Endometrial microvascular endothelial cells (primary cell): ENCODE results near the gene PKDREJ. TPM values are rescaled to one million over a fixed set of nuclear protein-coding genes. Genes with fewer than 3 reads are reported as not detected.

ENCODE experiments used
- in situ Hi-C: cut with HindIII; loops from 2 replicates; pipeline ENCODE4 v1.10.0; 2017; ENCODE audit warnings: low sequenced_read_pairs, low pct_unique_long_range_greater_than_20kb; ENCODE audit errors: inconsistent ontology term
- total RNA-seq: library from RNA; depleted of rRNA; stranded (reverse); fragments of >200 nt; gene quantifications from one replicate; pipeline ENCODE4 v1.2.3, GENCODE V29; 2015; ENCODE audit errors: inconsistent ontology term

PKDREJ gene
- total RNA-seq, 1 donor from 2014 or later: not detected

GRCh38 chr22:46244771-46245170 lies 18.4 kb downstream of the PKDREJ start:
- in situ Hi-C loops: no loop called here

GRCh38 chr22:46242076-46242475 lies 21.1 kb downstream of the PKDREJ start:
- in situ Hi-C loops: no loop called here

- in situ Hi-C loops: no loop called here
These were observed 21.6 kb downstream of the PKDREJ start for GRCh38 chr22:46241396-46242007.

GRCh38 chr22:46240907-46241306 lies 22.2 kb downstream of the PKDREJ start:
- in situ Hi-C loops: no loop called here

DNA sequence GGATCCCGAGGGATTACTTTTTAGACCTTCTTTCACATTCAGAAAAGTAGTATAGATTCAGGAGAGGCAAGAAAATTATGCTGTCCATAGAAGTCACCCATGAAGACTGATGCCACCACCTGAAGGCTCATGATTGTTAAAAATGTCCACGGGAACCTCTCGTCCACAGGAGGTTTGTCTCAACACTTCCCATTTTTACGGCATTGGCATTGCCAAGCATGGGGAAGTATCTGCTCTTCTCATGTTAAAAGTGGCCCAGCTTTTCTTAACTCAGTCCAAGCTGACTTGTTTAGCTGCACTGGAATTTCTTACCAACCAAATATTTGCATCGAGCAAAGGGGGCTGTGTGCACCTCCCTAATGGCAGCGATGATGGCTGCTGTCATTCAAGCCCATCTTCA lies 22.6 kb downstream of the PKDREJ start:
- in situ Hi-C loops: no loop called here

DNA sequence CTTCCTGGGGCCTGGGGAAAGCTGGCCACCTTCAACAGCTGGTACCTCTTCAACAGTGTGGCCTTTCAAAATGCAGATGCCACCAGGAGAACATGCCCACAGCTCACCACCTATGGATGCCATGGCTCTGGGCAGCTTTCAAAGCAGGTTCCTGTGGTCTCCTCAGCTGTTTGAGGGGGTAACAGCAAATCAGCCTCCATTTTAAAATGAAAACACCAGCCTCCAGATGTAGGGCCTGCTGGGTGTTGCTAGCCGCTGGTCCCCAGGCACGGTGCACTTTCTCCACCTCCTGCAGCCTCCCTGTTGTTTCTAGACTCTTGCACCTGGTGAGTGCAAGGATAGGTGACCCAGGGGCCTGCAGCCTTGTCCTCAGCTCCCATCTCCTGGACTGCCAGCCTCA lies 23.1 kb downstream of the PKDREJ start:
- in situ Hi-C loops: no loop called here

DNA sequence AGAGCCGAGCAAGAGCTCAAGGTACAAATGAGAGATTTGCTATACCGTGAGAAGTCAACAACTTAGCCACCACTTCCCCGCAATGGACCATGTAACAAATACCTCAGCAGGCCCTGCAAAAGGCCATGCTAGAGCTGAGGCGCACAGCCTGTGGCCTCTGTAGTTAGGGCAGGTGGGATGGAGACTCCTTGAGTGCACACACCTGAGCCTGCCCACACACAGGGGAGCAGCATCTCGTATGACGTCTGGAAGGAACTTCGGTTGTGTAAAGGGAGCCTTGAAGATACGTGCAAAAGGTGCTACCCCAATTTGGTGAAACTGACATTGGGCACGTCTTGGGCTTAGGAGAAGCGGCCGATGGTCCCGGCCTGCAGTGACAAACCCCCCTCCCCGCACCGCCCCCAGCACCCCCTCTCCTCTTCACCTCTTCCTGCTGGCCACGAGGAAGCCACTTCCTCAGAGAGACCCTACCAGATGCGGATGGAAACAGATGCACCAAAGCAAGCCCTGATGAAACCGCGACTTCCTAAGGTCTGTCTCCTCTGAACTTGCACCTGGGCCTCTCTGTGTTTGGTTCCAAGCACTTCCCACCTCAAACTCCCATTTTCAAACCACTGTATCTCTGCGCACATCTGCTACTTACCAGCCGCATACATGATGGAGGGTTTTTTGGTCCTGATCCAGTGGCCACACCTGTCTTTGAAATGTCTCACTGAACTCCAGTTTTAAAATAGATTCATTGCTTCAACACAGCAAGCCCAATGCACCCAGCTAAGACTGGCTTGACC lies 23.7 kb downstream of the PKDREJ start:
- in situ Hi-C loops: no loop called here

- in situ Hi-C loops: no loop called here
These were observed 24.6 kb downstream of the PKDREJ start for GRCh38 chr22:46238541-46238940.

DNA sequence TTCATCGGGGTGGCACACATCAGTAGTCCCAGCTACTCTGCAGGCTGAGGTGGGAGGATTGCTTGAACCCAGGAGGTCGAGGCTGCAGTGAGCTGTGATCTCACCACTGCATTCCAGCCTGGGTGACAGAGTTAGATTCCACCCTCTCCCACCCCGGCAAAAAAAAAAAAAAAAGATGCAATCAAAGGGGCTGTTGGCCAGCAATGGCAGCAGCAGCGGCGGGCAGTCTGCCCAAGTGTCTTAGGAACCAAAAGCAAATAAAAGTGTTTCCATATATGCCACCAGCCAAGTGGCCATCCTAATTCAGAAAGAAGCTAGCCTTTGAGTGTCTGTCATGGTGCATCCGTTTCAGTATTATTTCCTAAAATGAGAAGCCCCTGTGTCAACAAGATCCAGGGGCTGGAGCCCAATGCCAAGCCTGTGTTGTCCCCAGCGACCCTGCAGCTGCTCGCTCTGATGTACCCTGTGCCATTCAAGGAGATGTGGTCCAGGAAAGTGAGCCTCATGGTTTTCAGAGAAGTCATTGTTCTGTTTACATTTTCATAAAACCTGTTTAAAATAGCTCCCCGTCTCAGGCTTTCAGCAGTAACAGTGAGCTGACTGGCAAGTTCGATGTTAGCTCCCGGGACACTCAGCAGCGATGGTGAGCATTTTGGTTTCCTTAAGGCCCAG lies 25.6 kb downstream of the PKDREJ start:
- in situ Hi-C loops: no loop called here

- in situ Hi-C loops: no loop called here
These were observed 28.2 kb downstream of the PKDREJ start for GRCh38 chr22:46234969-46235368.

DNA sequence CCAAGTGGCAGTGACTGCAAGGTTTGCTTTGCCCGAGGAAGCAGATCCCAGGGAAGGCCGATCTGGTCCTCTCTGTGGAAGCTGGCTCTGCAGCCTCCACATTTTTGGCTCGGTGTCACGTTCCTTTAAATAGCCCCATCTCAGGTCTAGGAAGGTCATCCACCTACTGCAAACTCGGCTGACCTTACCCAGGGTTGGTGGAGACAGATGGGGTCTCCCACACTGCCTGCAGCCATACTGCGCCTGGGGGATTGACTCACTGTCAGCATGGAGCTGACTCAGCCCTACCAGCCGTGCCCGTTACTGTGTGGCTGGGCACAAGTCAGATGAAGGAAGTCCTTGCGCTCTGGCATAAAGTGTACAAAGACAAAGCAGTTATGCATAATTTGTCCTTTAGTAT lies 29.9 kb downstream of the PKDREJ start:
- in situ Hi-C loops: no loop called here

DNA sequence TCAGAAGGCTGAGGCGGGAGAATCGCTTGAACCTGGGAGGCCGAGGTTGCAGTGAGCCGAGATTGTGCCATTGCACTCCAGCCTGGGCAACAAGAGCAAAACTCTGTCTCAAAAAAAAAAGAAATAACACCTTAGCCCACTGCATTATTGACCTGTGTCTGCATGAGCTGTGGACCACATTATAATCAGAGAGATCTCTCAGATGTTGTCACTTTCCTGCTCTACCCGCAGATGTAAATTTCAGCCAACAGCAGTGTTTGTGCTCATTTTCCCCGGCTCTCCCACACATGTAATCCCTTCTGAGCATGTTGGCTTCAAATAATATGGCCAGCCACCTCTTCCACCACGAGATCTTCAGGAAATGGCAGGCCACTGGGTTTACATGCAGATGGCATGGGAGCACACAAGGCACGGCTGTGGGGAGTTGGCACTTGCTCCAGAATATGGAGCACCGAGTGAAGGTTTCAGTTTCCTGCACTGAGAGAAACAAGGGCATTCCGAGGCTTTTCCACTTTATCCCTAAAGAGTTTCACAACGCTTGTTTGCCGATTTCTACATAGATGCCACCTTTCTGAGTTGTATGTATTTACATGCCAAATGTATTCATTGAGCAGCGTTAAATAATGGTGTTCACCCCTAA lies 32.8 kb downstream of the PKDREJ start:
- in situ Hi-C loops: no loop called here

DNA sequence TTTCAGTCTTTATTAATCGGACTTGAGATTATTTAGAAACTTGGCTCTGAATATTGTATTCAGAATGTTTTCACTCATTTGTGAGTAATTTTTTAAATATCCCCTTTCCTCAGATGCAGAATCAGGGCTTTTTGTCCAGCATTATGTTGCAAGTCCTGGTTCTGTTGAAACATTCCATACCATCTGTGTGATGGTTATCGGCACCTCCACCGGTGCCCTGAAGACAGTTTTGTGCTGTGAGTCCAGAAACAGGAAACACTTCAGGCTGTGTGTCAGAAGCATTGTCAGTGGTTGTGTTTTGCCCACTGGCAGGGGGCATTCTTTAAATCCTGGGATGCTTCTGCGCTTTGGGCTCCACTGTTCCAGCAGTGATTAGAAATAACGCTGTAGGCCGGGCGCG lies 33.4 kb downstream of the PKDREJ start:
- in situ Hi-C loops: no loop called here

DNA sequence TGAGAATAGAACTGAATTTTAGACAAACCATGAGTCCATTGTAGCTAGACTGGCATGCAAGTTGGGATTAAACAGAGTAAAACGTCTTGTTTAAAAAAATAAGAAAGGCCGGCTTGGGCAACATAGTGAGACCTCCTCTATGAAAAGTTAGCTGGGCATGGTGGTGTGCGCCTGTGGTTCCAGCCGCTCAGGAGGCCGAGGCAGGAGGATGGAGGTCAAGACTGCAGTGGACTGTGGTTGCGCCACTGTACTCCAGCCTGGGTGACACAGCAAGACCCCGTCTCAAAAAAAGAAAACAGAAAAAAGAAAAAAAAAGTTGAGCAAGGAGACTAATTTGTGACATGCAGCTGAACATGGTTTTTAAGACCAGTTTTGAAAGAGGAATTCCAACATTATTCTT lies 36.6 kb downstream of the PKDREJ start:
- in situ Hi-C loops: no loop called here

DNA sequence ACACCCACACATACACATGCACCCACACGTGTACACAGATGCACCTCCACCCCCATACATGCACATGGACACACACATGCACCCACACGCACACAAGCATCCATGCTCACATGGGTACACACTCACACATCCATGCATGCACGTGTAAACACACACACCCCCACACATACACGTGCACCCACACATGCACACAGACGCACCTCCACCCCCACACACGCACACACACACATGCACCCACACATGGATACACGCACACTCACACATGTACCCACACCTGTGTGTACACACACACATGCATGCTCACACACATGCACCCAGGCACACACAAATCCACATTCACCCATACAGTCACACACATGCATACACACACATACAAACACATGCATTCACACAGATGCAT lies 37.5 kb downstream of the PKDREJ start:
- in situ Hi-C loops: no loop called here

- in situ Hi-C loops: no loop called here
These were observed 38.2 kb downstream of the PKDREJ start for GRCh38 chr22:46224898-46225290.

DNA sequence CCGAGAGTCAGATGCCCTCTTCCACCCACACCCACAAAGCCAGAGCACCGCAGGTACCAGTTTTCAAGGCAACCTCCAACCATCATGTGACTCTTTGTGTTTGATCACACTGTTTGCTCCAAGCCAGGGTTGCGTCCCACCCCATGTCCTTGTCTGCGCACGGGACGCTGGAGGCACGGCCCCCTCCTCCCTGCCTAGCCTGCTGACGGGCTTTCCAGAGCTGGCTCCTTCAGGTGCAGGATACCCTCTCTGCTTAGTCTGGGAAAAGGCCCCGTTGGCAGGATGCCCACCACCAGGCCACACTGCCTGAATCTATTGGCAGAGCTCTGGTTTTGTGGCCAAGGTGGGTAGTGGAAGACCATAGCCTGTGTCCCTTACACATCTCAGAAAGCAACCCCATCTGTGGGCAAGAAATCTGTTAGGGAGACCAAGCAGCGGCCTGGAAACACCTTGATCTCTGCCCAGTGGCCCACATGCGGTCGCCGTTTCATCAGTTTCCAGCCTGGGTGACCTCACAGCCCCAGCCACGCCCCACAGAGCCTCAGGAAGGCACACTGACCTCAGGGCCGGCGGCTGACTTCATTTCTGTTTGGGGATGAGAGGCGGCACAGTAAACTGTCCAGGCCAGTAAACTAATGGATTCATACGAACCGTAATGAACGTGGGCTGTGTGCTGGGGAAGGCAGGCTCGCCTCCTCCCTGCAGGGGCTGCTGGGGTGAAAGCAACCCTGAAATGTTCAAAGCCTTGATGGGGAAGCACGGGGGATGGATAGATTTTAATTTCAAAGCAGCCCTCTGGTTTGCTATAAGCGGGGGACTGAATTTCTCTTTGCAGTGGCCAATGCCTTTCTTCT lies 38.9 kb downstream of the PKDREJ start:
- in situ Hi-C loops: no loop called here

- in situ Hi-C loops: no loop called here
These were observed 42.2 kb downstream of the PKDREJ start for GRCh38 chr22:46220921-46221320.

DNA sequence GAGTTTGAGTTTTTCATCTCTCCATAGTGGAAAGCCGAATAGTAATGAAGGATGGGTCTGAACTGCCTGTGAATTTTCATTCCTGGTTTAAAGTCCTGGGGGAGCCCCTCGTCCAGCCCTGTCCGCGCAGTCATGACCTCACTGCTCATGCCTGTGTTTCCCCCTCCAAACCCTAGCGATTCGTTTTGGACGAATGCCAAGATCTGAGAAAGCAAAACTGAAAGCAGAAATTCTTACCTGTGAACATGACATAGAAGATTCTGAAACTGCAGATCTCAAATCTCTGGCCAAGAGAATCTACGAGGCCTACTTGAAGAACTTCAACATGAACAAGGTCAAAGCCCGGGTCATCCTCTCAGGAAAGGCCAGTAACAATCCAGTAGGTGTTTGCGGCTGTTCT lies 43.5 kb downstream of the PKDREJ start:
- in situ Hi-C loops: no loop called here
